ENCODE measurements around the gene MIGA2.

MIGA2 gene

DNA sequence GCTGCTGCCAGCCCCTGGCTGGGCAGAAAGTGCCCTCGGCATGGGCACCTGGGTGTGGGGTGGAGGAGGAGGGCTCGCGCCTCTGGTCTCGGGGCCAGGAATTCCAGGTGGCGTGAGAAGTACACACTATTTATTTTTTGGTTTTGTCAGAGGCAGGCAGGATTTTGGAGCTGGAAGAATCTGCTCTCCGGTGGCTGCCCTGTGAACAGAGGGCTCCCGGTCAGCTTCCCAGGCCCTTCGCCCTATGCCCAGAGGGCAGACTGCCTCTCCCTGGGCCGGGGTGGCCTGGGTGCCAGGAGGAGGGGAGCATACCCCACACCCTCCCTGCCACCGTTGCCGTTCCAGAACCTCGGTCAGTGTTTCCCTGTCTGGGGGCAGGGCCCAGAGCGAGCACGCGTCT lies 52.8 kb downstream of the MIGA2 start:
- no peak overlapping the region for H3K27ac ChIP-seq (replicated peaks)
- H3K27me3 ChIP-seq (ENCODE audit: insufficient read depth, poor library complexity, severe bottlenecking) = no peaks in the 10 kb centered on the region
- DNase-seq (ENCODE audit: low read depth in 1 of 2, low spot score in 1 of 2) = no peak
- TF ChIP-seq GABPA (IDR thresholded peaks at IDR 0.05; ENCODE audit: low read depth) = no peak
- TF ChIP-seq, protein P1, sequence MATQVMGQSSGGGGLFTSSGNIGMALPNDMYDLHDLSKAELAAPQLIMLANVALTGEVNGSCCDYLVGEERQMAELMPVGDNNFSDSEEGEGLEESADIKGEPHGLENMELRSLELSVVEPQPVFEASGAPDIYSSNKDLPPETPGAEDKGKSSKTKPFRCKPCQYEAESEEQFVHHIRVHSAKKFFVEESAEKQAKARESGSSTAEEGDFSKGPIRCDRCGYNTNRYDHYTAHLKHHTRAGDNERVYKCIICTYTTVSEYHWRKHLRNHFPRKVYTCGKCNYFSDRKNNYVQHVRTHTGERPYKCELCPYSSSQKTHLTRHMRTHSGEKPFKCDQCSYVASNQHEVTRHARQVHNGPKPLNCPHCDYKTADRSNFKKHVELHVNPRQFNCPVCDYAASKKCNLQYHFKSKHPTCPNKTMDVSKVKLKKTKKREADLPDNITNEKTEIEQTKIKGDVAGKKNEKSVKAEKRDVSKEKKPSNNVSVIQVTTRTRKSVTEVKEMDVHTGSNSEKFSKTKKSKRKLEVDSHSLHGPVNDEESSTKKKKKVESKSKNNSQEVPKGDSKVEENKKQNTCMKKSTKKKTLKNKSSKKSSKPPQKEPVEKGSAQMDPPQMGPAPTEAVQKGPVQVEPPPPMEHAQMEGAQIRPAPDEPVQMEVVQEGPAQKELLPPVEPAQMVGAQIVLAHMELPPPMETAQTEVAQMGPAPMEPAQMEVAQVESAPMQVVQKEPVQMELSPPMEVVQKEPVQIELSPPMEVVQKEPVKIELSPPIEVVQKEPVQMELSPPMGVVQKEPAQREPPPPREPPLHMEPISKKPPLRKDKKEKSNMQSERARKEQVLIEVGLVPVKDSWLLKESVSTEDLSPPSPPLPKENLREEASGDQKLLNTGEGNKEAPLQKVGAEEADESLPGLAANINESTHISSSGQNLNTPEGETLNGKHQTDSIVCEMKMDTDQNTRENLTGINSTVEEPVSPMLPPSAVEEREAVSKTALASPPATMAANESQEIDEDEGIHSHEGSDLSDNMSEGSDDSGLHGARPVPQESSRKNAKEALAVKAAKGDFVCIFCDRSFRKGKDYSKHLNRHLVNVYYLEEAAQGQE (IDR thresholded peaks at IDR 0.05; ENCODE audit: insufficient replicate concordance, low read depth) = no peak
- TF ChIP-seq POLR2AphosphoS5 (IDR thresholded peaks at IDR 0.05; ENCODE audit: low read depth) = no peak
- TF ChIP-seq SPI1 (IDR thresholded peaks at IDR 0.05; ENCODE audit: borderline replicate concordance, low read depth) = no peak
- TF ChIP-seq, protein P2, sequence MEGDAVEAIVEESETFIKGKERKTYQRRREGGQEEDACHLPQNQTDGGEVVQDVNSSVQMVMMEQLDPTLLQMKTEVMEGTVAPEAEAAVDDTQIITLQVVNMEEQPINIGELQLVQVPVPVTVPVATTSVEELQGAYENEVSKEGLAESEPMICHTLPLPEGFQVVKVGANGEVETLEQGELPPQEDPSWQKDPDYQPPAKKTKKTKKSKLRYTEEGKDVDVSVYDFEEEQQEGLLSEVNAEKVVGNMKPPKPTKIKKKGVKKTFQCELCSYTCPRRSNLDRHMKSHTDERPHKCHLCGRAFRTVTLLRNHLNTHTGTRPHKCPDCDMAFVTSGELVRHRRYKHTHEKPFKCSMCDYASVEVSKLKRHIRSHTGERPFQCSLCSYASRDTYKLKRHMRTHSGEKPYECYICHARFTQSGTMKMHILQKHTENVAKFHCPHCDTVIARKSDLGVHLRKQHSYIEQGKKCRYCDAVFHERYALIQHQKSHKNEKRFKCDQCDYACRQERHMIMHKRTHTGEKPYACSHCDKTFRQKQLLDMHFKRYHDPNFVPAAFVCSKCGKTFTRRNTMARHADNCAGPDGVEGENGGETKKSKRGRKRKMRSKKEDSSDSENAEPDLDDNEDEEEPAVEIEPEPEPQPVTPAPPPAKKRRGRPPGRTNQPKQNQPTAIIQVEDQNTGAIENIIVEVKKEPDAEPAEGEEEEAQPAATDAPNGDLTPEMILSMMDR (IDR thresholded peaks at IDR 0.05; ENCODE audit: insufficient read depth, low read length) = no peak
- H3K4me3 ChIP-seq (replicated peaks; ENCODE audit: insufficient read depth, low read length) = no peak overlapping the region

DNA sequence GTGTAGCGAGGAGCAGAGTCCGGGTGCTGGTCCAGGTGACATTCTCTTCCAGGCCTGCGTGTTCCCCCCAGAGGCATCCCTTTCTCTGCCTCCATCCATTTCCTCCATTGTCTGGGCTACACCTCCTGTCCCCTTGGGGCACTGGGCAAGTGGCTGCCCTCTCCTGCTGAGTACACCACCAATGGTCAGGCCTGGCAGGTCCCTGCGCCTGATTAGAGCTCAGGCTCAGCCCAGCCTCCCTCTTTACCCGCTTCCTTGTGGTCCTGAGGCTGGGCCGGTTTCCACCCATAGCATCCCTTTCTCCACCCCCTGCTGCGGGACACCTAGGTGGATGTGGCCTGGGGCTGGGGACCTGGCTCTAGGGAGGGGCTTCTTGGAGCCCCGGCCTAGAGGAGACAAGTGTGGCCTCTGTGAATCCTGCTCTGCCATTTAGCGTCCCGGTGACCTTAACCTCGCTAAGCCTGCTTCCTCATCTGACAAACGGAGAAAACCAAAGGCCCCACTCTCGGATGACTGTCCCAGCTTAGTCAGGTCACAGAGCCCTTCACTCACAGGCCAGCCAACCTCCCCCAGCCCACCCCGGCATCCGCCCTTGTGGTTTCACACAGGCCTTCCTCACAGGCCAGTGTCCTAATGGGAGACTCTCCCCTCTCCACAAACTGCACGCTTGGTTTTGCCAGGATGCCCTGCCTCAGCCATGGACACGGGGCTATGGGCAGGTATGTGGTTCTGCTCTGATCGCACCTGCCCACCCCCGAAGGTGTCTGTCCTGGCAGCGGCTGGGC lies 57.4 kb downstream of the MIGA2 start:
- no peak for DNase-seq (ENCODE audit: low read depth in 1 of 2, low spot score in 1 of 2)
- Histone ChIP-seq H3K4me3 (replicated peaks; ENCODE audit: insufficient read depth, low read length) (no peak overlapping the region), H3K27me3 (ENCODE audit: insufficient read depth, poor library complexity, severe bottlenecking) (no peaks in the 10 kb centered on the region), H3K27ac (replicated peaks) (no peak overlapping the region)
- TF ChIP-seq SPI1 (IDR thresholded peaks at IDR 0.05; ENCODE audit: borderline replicate concordance, low read depth) = no peak
- TF ChIP-seq, protein P2 (IDR thresholded peaks at IDR 0.05; ENCODE audit: insufficient read depth, low read length) = no peak
- TF ChIP-seq GABPA (IDR thresholded peaks at IDR 0.05; ENCODE audit: low read depth) = no peak
- TF ChIP-seq, protein P1 (IDR thresholded peaks at IDR 0.05; ENCODE audit: insufficient replicate concordance, low read depth) = no peak
- no peak for TF ChIP-seq POLR2AphosphoS5 (IDR thresholded peaks at IDR 0.05; ENCODE audit: low read depth)

DNA sequence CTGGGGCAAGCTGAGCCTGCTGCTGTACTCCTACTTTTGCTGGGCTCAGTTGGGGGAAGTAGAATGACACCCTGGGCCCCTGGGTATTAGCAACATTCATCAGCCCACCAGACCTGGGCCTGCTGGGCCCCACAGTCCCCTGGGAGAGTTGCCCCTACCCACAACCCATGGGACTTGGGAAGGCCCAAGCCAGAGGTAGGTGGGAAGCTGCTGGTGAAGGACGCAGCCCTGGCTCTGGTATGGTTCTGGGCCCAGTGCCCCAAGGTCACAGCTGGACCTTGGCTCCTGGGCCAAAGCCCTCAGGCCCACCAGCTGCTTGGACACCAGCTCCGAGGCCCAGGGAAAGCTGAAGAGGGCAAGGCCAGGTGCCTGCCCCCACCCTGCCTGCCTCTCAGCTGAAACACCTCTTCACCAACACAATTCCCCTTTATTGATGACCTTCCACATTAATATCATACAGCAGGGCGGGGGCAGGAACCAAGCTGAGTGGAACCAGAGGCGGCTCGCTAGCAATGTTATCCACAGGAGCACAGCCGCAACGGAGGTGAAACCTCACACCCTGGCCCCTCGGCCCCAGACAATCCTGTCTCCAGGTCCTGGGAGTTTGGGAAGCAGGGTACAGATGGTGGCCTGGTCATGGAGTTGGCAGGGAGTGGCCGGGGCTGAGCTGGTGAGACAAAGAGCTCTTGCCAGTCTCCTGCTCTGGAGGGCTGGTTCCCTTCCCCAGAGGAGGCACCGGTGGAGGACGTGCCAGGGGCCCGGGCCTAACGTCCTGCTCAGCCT lies 58.2 kb downstream of the MIGA2 start:
- Histone ChIP-seq H3K27me3 (ENCODE audit: insufficient read depth, poor library complexity, severe bottlenecking) (no peaks in the 10 kb centered on the region), H3K27ac (replicated peaks) (no peak overlapping the region), H3K4me3 (replicated peaks; ENCODE audit: insufficient read depth, low read length) (no peak overlapping the region)
- no peak for TF ChIP-seq POLR2AphosphoS5 (IDR thresholded peaks at IDR 0.05; ENCODE audit: low read depth)
- TF ChIP-seq GABPA (IDR thresholded peaks at IDR 0.05; ENCODE audit: low read depth) = no peak
- TF ChIP-seq SPI1 (IDR thresholded peaks at IDR 0.05; ENCODE audit: borderline replicate concordance, low read depth) = no peak
- TF ChIP-seq, protein P1 (IDR thresholded peaks at IDR 0.05; ENCODE audit: insufficient replicate concordance, low read depth) = no peak
- TF ChIP-seq, protein P2 (IDR thresholded peaks at IDR 0.05; ENCODE audit: insufficient read depth, low read length) = no peak
- no peak for DNase-seq (ENCODE audit: low read depth in 1 of 2, low spot score in 1 of 2)

Measured in HL-60 (cell line).